GM21619 (cell line): ENCODE results near the gene RBPJ.

ENCODE experiments used
- ATAC-seq: cut with Tn5 transposase; IDR thresholded peaks from one replicate; pipeline ENCODE4 v1.9.1; 2021; ENCODE audit not compliant: unreplicated experiment

The RBPJ gene

GRCh38 chr4:26454961-26455360 lies 134.1 kb downstream of the RBPJ start:
- no peak for ATAC-seq

- no peak for ATAC-seq
Measured at GRCh38 chr4:26455571-26455970, 134.8 kb downstream of the RBPJ start.

- ATAC-seq = no peak
Measured at GRCh38 chr4:26457412-26457811, 136.6 kb downstream of the RBPJ start.

GRCh38 chr4:26458157-26458561 lies 137.3 kb downstream of the RBPJ start:
- ATAC-seq = no peak

DNA sequence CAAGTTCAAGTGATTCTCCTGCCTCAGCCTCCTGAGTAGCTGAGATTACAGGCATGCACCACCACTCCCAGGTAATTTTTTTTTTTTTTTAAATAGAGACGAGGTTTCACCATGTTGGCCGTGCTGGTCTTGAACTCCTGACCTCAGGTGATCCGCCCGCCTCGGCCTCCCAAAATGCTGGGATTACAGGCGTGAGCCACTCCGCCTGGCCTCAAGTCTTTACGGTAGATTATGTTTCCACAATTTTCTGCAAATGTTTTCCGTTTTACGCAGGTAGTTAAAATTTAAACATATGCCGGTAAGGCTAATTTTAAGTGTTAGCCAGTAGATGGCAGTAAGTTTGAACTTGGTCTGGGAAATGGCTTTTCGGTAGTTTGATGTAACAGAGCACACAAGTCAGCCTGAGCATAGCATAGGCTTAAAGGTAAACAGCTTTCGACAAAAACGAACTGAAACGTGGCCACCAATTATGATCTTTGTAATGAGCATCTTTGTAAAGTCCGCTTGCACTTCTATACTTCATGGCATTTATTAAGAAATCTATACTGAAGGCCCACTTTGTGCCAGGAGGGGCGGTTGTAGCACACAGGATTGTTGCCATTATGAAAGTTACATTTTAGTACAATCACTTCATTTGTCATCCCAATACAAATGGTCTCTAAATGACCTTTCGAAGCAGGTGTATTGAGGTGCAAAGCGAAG lies 138.4 kb downstream of the RBPJ start:
- ATAC-seq = peak; percentile 55

GRCh38 chr4:26459756-26460530 lies 139.1 kb downstream of the RBPJ start:
- no peak for ATAC-seq

DNA sequence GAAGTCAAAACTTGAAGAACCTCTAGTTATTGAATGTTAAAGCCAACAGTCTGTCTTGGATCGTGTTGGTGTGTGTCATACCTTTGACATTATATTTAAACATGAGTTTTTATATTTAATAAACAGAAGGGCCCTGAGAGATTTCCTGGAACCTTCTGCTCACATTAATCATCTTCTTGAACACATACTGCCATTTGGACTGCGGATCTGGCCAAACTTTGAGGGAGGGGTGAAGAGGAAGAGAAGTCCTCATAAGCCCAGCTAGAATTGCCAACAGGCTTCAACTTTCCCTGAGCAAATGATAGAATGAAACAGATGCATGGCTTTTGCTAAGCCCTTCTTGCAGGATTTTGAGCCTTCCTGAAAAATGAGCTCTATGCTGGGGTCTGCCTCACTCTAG lies 142.1 kb downstream of the RBPJ start:
- no peak for ATAC-seq

GRCh38 chr4:26463386-26463785 lies 142.6 kb downstream of the RBPJ start:
- no peak for ATAC-seq

DNA sequence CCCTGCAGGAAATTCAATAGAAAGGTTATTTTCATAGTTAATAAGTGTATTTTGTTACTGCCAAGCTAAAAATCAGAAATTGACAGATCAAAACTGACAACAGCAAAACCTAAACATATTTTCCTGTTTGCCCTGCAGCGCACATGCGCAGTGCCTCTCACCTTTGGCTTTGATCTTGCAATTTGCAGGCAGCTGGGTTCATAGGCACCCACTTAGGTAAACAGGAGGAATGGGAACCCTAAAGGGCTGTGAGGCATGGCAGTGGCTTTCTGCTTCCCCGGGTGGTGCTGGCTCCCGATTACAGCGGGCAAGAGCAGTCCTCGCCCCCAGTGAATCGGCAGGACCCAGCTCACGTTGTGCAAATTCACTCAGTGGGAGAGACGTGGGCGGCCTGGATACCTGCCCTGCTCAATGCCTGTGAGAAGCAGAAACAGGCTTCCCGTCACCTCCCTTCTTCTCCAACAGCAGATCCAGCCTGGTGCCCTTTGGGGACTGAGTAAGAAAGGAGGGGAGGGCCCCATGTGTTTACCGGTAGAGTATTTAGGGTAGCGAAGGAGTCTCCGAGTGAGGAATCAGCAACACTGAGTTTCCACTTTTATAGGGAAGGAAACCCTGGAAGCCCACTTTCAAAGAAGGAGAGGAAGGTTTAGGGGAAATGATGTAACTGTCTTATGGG lies 143.7 kb downstream of the RBPJ start:
- ATAC-seq = no peak

DNA sequence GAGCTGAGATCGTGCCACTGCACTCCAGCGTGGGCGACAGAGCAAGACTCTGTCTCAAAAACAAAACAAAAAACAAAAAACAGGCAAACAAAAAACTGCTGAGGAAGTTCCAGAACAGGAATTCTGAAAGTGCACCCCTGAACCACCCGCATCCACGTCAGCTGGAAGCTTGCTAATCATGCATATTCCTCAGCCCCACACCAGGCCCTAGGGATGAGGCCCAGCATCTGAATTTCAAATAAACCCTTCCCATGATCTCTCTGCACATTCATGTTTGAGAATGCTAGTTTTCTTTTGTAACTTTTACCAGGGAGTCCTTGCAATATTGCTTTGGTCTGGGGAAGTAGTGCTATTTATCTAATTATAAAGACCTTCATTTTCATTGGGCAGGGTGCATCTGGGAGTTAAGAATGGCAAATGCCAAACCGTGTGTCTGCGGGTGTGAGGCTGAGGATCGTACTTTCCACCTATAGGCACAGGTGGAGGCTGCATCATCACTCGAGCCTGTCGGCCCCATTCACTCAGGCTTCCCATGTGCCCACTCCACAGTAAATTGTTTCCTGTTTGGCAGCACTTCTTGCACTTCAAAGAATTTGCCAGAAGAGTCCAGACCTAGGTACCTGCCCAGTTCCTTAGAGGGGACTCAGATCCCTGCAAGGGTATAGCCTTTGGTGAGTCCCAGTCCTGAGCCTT lies 145.9 kb downstream of the RBPJ start:
- no peak for ATAC-seq

DNA sequence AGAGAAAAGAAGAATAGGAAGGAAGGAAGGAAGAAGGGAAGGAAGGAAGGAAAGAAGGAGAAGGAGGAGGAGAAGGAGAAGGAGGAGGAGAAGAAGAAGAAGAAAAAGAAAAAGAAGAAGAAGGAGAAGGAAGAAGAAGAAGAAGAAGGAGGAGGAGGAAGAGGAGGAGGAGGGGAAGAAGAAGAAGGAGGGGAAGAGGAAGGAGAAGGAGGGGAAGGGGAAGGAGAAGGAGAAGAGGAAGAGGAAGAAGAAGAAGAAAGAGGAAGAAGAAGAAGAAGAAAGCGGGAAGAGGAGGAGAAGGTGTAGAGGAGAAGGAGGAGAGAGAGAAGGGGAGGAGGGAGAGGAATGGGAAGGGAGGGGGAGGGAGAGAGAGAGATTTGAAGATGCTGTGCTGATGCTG lies 146.9 kb downstream of the RBPJ start:
- ATAC-seq = no peak

GRCh38 chr4:26468283-26468949 lies 147.6 kb downstream of the RBPJ start:
- no peak for ATAC-seq

DNA sequence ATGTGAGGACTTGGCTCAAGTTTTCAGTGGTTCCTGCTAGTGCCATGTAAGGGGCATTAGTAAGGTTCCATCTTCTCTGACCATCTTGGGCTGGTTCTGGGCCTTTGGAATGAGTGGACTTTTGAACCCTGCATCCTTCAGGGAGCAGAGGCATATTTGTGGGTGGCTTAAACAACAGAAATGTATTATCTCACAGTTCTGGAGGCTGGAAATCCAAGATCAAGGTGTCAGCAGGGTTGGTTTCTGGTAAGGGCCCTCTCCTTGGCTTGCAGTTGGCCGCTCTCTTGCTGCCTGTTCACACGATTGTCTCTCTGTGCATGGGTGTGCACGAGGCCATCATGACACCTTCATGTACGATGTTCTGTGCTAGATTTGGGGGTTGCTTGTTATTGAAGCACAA lies 148.2 kb downstream of the RBPJ start:
- ATAC-seq = no peak

DNA sequence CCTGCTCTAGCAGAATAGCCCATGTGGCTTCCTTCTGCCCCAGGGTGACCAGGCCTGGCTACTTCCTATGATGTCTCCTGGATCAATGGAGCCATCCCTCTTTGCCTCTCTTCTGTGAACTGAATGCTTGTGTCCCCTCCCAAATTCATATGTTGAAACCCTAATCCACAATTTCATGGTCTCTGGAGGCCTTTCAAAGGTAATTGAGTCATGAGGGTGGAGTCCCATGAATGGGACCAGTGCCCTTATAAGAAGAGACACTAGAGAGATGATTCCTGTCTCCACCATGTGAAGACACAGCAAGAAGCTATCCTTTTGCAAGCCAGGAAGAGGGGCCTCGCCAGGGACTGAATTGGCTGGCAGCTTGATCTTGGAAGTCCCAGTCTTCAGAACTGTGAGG lies 151.1 kb downstream of the RBPJ start:
- no peak for ATAC-seq

DNA sequence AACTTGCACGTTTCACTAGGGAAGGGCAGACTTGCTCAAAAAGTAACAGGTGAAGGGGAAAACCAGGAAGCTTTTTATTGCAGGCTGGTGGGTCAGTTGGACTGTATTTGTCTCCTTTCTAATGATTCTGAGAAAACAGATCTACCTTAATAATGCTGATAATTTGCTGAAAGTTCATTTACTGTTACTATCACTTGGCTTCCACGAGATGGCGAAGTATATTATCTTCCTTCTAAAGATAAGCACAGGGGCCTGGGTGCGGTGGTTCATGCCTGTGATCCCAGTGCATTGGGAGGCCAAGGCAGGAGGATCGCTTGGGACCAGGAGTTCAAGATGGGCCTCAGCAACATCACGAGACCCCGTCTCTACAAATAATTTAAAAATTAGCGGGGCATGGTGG lies 153.1 kb downstream of the RBPJ start:
- ATAC-seq = no peak

DNA sequence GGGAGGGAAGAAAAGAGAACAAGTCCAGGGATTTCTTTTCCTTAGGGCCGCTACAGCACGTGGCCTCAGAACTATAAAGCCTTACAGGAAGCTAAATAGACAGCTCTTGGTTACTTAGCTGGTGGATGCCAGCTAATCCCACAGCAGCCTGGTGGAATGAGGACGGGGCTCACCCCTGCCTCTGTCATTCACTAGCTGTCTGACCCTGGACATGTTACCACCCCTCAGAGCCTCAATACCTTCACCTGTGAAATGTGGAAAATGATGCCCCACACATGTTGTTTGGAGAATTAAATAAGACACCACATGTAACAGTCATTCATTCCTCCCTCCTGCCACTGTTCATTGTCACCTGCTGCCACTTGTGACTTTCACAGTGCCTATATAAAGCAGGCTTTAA lies 153.7 kb downstream of the RBPJ start:
- no peak for ATAC-seq

- ATAC-seq = no peak
Measured at GRCh38 chr4:26475716-26476115, 154.9 kb downstream of the RBPJ start.

DNA sequence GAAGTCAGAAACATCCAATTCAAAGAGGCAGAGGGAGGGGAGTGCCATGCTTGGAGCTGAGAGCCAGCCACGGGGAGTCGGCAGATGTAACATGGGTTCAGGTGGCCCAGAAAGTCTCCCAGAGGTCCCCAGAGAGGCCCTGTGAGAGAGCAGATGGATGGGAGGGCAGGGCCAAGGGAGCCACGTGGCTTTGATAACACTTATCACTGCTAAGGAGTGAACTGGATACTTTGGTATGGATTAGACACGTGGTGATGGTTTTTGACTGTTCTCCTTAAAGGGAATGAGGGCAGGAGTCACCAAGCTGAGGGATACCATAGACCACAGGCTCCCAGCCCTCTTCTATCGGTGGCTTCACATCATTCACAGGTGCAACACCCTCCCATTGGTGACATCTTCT lies 155.7 kb downstream of the RBPJ start:
- ATAC-seq = no peak

DNA sequence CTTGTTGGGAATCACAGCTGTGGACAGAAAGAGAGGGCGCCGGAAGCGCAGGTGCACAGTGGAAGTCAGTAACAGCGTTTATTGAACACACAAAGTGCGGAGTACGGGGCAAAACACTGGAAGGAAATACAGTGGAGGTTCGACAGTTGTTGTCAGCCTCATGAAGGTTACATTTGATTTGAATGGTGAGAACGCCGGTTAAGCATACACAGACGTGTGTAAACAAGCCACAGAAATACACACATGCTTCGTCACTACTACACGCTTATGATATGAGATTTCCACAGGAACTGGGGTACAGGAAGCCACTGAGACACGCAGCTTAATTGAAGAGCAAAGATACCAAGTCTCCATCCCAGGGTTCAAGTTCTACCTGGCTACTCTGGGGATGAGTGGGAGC lies 157.5 kb downstream of the RBPJ start:
- ATAC-seq = no peak

- no peak for ATAC-seq
Measured at GRCh38 chr4:26482508-26483462, 162.0 kb downstream of the RBPJ start.
